C4-2B (cell line): ENCODE data around the gene ELANE.

Experiments
- CTCF ChIP-seq: fragments of 450-650 bp; conservative IDR thresholded peaks from 2 replicates; pipeline ENCODE4 v1.5.1; 2017; ENCODE audit warnings: mild to moderate bottlenecking
- ZFX ChIP-seq: fragments of 450-650 bp; IDR thresholded peaks from 2 replicates; pipeline ENCODE4 v1.6.1; 2017

GRCh38 chr19:843836-844545, 8.1 kb upstream of the ELANE start:
- TF ChIP-seq CTCF (no peak), ZFX (no peak)
